NCI-H2227 treated with DMSO at 0.1 percent for 48 hours (cell line): Measurements from ENCODE around the gene HIPK1.
A peak's percentile ranks its signal among the peaks of the same experiment; 100 is the strongest.

Experiments used
- DNase-seq: peaks from one replicate; lab custom pipeline; 2025; lab: John Stamatoyannopoulos, UW

HIPK1 gene

GRCh38 chr1:113913887-113914664 is 15.0 kb upstream of the HIPK1 start:
- no peak for DNase-seq

DNA sequence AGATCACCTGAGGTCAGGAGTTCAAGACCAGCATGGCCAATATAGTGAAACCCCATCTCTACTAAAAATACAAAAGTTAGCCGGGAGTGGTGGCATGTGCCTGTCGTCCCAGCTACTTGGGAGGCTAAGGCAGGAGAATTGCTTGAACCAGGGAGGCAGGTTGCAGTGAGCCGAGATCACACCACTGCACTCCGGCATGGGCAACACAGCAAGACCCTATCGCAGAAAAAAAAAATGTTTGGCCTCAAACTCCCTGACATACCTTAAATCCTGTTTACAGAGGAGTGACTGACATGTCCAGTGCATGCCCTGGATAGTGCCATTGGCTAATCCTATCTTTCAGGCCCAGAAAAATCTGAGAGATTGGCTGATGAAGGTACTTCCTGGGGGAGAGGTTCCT is 12.2 kb upstream of the HIPK1 start:
- no peak for DNase-seq

DNA sequence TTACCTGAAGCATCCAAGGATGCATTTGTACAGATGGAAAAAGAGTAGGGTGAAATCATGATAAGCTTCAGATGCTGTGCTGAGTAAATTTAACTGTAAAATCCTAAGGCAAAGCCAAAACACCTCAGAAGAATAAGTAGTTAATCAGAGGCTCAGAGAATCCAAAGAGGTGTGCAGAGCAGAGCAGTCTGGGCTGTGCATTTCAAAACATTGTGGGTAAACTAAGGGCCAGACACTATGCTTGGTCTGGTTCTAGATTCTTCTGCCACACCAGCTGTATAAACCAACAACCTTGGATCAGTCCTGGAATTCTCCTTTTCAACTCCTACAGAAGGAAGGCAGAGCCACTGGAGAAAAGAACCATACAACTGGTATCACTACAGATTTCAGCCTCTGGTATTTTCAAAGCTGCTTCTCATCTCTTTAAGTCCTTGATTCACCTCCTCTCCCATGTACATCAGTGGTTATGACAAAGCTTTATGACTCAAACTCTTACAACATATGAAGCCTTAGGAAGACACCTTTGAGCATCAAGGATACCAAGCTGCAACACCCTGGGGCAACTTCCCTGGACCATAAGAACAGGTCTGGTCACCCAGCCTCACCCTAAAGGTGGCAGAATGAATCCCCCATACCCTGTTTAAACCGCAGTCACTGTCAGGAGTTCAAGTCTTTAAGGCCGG is 11.6 kb upstream of the HIPK1 start:
- no peak for DNase-seq

DNA sequence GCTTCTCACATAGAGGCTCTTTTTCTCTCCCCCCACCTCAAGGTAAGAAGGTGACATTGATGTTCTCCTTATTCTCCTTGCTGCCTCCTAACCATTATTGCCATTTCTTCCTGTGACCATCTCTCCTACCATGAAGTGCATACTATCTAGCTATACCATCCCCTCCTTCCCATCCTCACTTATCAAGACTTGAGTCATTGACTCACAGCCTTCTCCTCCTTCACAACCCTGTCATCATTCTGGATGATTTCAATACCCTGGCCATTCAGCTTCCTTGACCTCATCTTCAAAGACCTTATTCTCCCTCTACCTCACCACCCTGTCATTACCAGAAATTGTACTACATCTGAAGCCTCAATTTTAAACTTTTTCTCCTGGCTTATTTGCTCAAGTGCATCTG is 10.9 kb upstream of the HIPK1 start:
- DNase-seq = peak; percentile 55

GRCh38 chr1:113922957-113923356 is 6.2 kb upstream of the HIPK1 start:
- DNase-seq = no peak

DNA sequence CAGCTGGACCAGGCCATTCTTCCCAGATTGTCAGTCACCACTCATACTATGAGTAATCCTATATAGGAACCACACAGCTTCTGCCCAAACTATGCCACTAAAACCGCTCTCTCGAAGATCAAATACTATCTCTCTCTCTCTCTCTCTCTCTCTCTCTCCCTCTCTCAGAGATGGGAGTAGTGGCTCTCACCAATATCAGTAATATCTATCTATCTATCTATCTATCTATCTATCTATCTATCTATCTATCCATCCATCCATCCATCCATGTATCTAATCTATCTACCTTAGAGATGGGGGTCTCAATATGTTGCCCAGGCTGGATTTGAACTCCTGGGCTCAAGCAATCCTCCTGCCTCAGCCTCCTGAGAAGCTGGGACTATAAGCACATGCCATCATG is 4.7 kb upstream of the HIPK1 start:
- DNase-seq = no peak

GRCh38 chr1:113928187-113928930 is 765 bp upstream of the HIPK1 start:
- no peak for DNase-seq

- no peak for DNase-seq
These were observed 800 bp downstream of the HIPK1 start for GRCh38 chr1:113929750-113930498.

DNA sequence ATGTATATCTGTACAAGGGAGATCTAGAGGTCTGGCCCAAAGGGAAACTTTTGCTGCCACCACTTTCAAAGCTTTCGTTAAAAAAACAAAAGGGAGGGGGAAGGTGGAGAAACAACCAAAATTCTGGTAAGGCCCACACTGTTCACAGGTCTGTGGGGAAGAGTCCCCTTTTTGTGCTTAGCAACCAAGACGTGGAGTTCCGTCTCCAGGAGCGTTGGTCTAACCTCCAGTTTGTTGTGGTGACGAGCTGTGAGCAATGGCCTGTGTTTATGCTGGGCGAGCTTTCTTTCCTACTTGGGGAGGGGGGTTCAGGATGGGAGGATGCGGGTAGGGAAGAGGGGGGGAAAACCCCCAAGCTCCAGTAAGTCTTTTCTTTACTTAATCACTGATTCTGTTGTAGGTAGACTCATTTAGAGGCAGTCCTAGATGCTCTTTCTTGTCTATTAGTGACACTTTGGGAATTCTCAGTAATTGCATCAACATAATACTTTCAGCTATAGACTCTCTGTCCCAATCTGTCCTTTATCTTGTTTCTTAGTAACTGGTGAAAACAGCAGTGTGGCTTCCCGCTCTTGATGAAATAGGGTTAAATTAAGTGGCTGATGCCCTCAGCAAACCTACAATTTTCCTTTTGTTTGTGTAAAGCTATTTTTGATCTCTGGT is 1.5 kb downstream of the HIPK1 start:
- DNase-seq = peak; percentile 84

GRCh38 chr1:113931451-113931851 is 2.3 kb downstream of the HIPK1 start:
- no peak for DNase-seq

DNA sequence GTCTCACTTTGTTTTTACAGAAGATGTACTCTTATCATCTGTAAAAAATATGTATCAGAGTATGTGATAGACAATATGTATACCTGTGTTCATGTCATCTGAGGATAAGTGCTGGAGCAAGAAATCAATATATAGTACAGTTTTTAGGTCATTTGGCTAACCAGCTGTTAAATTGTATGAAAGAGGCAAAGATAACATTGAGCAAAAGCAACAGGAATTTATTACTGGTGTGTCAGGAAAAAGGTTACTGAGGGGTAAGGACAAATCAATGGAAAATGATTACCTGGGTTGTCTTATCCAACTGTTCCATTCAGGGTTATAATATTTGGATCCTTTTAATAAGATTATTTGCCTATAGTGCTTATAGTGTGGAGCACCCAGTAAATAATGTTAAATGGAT is 4.9 kb downstream of the HIPK1 start:
- no peak for DNase-seq

DNA sequence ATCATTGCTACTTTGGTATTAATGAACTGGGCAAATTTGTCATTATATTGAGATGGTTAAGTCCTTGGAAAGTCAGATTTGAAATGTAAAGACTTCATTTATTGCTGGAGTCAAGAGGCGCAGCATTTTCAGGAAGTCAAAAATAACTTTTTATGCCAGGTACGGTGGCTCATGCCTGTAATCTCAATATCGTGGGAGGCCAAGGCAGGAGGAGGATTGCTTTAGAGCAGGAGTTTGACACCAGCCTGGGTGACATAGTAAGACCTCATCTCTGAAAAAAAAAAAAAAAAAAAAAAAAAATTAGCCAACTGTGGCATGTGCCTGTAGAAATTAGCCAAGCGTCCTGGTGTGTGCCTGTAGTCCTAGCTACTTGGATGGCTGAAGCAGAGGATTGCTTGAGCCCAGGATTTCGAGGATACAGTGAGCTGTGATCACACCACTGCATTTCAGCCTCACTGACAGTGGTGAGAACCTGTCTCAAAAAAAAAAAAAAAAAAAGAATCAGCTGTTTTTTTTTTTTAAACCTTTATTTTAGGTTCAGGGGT is 5.5 kb downstream of the HIPK1 start:
- no peak for DNase-seq

DNA sequence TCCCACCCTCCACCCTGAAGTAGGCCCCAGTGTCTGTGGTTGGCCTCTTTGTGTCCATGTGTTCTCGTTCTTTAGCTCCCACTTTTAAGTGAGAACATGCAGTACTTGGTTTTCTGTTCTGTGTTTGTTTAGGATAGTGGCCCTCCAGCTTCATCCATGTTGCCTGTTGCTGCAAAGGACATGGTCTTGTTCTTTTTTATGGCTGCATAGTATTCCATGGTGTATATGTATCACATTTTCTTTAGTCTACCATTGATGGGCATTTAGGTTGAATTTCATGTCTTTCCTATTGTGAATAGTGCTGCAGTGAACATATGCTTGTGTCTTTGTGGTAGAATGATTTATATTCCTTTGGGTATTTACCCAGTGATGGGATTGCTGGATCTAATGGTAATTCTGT is 6.1 kb downstream of the HIPK1 start:
- no peak for DNase-seq

- no peak for DNase-seq
These were observed 6.8 kb downstream of the HIPK1 start for GRCh38 chr1:113935970-113936369.

GRCh38 chr1:113937146-113937545 is 8.0 kb downstream of the HIPK1 start:
- no peak for DNase-seq

- DNase-seq = no peak
These were observed 9.1 kb downstream of the HIPK1 start for GRCh38 chr1:113938192-113938591.

- no peak for DNase-seq
These were observed 11.5 kb downstream of the HIPK1 start for GRCh38 chr1:113940365-113941244.

DNA sequence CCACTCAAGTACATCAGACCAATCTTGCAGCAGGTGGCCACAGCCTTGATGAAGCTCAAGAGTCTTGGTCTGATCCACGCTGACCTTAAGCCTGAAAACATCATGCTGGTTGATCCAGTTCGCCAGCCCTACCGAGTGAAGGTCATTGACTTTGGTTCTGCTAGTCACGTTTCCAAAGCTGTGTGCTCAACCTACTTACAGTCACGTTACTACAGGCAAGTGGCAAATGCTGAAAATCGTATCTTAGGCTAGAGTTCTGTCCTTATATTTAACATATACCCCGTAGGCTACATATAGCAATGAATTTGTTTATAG is 12.1 kb downstream of the HIPK1 start:
- no peak for DNase-seq

GRCh38 chr1:113942527-113942926 is 13.4 kb downstream of the HIPK1 start:
- DNase-seq = no peak

- DNase-seq = no peak
These were observed 14.1 kb downstream of the HIPK1 start for GRCh38 chr1:113943028-113943811.
